Right hindlimb (tissue), 1 donor: Measurements from ENCODE around the gene KRTAP2-4.
"Not testable (repeated sequence)": the region's sequence is repeated elsewhere in the genome, so short reads cannot be mapped to it uniquely, and the experiment has no call there.

ENCODE experiments used
- DNase-seq: peaks from one replicate; pipeline ENCODE4 v3.0.0-alpha.2; 2018

KRTAP2-4 gene

GRCh38 chr17:41065829-41066624 is at the start of gene KRTAP2-4:
KRTAP2-4 (minus strand) TSS chr17:41065879; CDS start chr17:41065845, 34 bp downstream.
- no peak for DNase-seq

GRCh38 chr17:41111151-41111885 is 45.6 kb upstream of the KRTAP2-4 start:
- DNase-seq, result no peak

- not testable (repeated sequence) for DNase-seq
Measured at GRCh38 chr17:41108728-41109386, 43.2 kb upstream of the KRTAP2-4 start.

- DNase-seq, result no peak
Measured at GRCh38 chr17:41107941-41108450, 42.3 kb upstream of the KRTAP2-4 start.

GRCh38 chr17:41105347-41105746 is 39.7 kb upstream of the KRTAP2-4 start, which contains the start of gene KRTAP4-9:
KRTAP4-9 (plus strand) TSS chr17:41105389; CDS start chr17:41105389, 0 bp downstream.
- not testable (repeated sequence) for DNase-seq

GRCh38 chr17:41104386-41105038 is 38.8 kb upstream of the KRTAP2-4 start:
- DNase-seq, result not testable (repeated sequence)

GRCh38 chr17:41103896-41104295 is 38.2 kb upstream of the KRTAP2-4 start:
- DNase-seq, result no peak

GRCh38 chr17:41101586-41102259 is 36.0 kb upstream of the KRTAP2-4 start, which contains the start of gene KRTAP4-16:
KRTAP4-16 (minus strand) TSS chr17:41102209; CDS start chr17:41102209, 0 bp downstream.
- DNase-seq, result no peak

GRCh38 chr17:41099682-41100480 is 34.2 kb upstream of the KRTAP2-4 start:
- not testable (repeated sequence) for DNase-seq

- no peak for DNase-seq
Measured at GRCh38 chr17:41098481-41098880, 32.8 kb upstream of the KRTAP2-4 start.

GRCh38 chr17:41098042-41098441 is 32.4 kb upstream of the KRTAP2-4 start, which contains the start of gene KRTAP4-8:
KRTAP4-8 (minus strand) TSS chr17:41098142; CDS start chr17:41098084, 58 bp downstream.
- no peak for DNase-seq

GRCh38 chr17:41096055-41096454 is 30.4 kb upstream of the KRTAP2-4 start:
- DNase-seq, result no peak

- DNase-seq, result not testable (repeated sequence)
Measured at GRCh38 chr17:41088760-41089352, 23.2 kb upstream of the KRTAP2-4 start.

GRCh38 chr17:41084100-41084856 is 18.6 kb upstream of the KRTAP2-4 start, which contains the start of gene KRTAP4-7:
KRTAP4-7 (plus strand) TSS chr17:41084150; CDS start chr17:41084207, 57 bp downstream.
- DNase-seq, result not testable (repeated sequence)

GRCh38 chr17:41083427-41083826 is 17.7 kb upstream of the KRTAP2-4 start:
- DNase-seq, result not testable (repeated sequence)

- DNase-seq, result no peak
Measured at GRCh38 chr17:41082626-41083025, 16.9 kb upstream of the KRTAP2-4 start.

- no peak for DNase-seq
Measured at GRCh38 chr17:41076788-41077187, 11.1 kb upstream of the KRTAP2-4 start.

- no peak for DNase-seq
Measured at GRCh38 chr17:41073676-41074075, 8.0 kb upstream of the KRTAP2-4 start.

GRCh38 chr17:41071606-41072360 is 6.1 kb upstream of the KRTAP2-4 start:
- peak; percentile 38 for DNase-seq
